Osteocyte (in vitro differentiated cells): Measurements from ENCODE around the gene NAIP. TPM values are rescaled to one million over a fixed set of nuclear protein-coding genes. Genes with fewer than 3 reads are reported as not detected.
"Not testable (repeated sequence)": the region's sequence is repeated elsewhere in the genome, so short reads cannot be mapped to it uniquely, and the experiment has no call there.

Experiments used
- DNase-seq: peaks from one replicate; pipeline ENCODE4 v3.0.0; 2021; ENCODE audit warnings: mixed read lengths; ENCODE audit not compliant: unreplicated experiment; ENCODE audit errors: extremely low spot score
- H3K27ac Mint-ChIP-seq: one replicate; pipeline ENCODE4 v1.8.0; 2021; ENCODE audit warnings: mild to moderate bottlenecking, mixed read lengths; ENCODE audit not compliant: unreplicated experiment
- H3K27me3 Mint-ChIP-seq: one replicate; pipeline ENCODE4 v1.8.0; 2021; ENCODE audit warnings: mixed read lengths; ENCODE audit not compliant: unreplicated experiment
- H3K36me3 Mint-ChIP-seq: one replicate; pipeline ENCODE4 v1.8.0; 2021; ENCODE audit warnings: mixed read lengths; ENCODE audit not compliant: unreplicated experiment
- H3K4me1 Mint-ChIP-seq: one replicate; pipeline ENCODE4 v1.8.0; 2021; ENCODE audit warnings: mixed read lengths; ENCODE audit not compliant: unreplicated experiment
- H3K4me3 Mint-ChIP-seq: one replicate; pipeline ENCODE4 v1.8.0; 2021; ENCODE audit warnings: mild to moderate bottlenecking, moderate library complexity, mixed read lengths; ENCODE audit not compliant: unreplicated experiment
- H3K9me3 Mint-ChIP-seq: one replicate; pipeline ENCODE4 v1.8.0; 2021; ENCODE audit warnings: mixed read lengths; ENCODE audit not compliant: unreplicated experiment
- long read RNA-seq: library from polyadenylated mRNA; unstranded; transcript quantifications from one replicate; pipeline ENCODE4 v2.0.0, GENCODE V29; 2021
- total RNA-seq: library from RNA; stranded (reverse); gene quantifications from 2 replicates; pipeline ENCODE4 v1.2.1, GENCODE V29; 2021

NAIP gene
- 10.9 and 11.3 TPM in 2 replicates for total RNA-seq
- long read RNA-seq, full-length matches to known transcripts: 3 of 5 reads
- long read RNA-seq, partial matches to known transcripts: 0 of 5 reads
- long read RNA-seq, other reads (novel, unspliced or antisense): 2 of 5 reads

GRCh38 chr5:71025289-71025953, at the start of gene NAIP:
Gene NAIP, minus strand, starts transcription at chr5:71025339. Its CDS starts 12,424 bp downstream, at chr5:71012915.
- H3K4me3 Mint-ChIP-seq: not testable (repeated sequence)

GRCh38 chr5:71067262-71067928, 42.3 kb upstream of the NAIP start, which contains the start of gene GTF2H2:
Gene GTF2H2, minus strand, starts transcription at chr5:71067676. Its CDS starts 4,913 bp downstream, at chr5:71062763.
- H3K4me3 Mint-ChIP-seq, H3K27me3 Mint-ChIP-seq, DNase-seq, H3K9me3 Mint-ChIP-seq, H3K4me1 Mint-ChIP-seq, H3K36me3 Mint-ChIP-seq, H3K27ac Mint-ChIP-seq: not testable (repeated sequence)

More at GRCh38 chr5:71025289-71025953, at the start of gene NAIP:
- H3K36me3 Mint-ChIP-seq, H3K4me1 Mint-ChIP-seq, H3K9me3 Mint-ChIP-seq, H3K27ac Mint-ChIP-seq, DNase-seq, H3K27me3 Mint-ChIP-seq: not testable (repeated sequence)

- not testable (repeated sequence) for H3K27ac Mint-ChIP-seq, DNase-seq, H3K4me1 Mint-ChIP-seq, H3K36me3 Mint-ChIP-seq, H3K9me3 Mint-ChIP-seq, H3K27me3 Mint-ChIP-seq, H3K4me3 Mint-ChIP-seq
Observed at GRCh38 chr5:71061322-71061721, 36.2 kb upstream of the NAIP start.

GRCh38 chr5:71059426-71059825, 34.3 kb upstream of the NAIP start:
- not testable (repeated sequence) for H3K4me1 Mint-ChIP-seq, H3K9me3 Mint-ChIP-seq, H3K4me3 Mint-ChIP-seq, H3K27ac Mint-ChIP-seq, H3K36me3 Mint-ChIP-seq, DNase-seq, H3K27me3 Mint-ChIP-seq

- not testable (repeated sequence) for H3K27me3 Mint-ChIP-seq, H3K9me3 Mint-ChIP-seq, H3K27ac Mint-ChIP-seq, H3K36me3 Mint-ChIP-seq, H3K4me1 Mint-ChIP-seq, H3K4me3 Mint-ChIP-seq, DNase-seq
Observed at GRCh38 chr5:71044808-71045207, 19.7 kb upstream of the NAIP start.

- H3K36me3 Mint-ChIP-seq, H3K4me1 Mint-ChIP-seq, H3K27ac Mint-ChIP-seq, DNase-seq, H3K4me3 Mint-ChIP-seq, H3K27me3 Mint-ChIP-seq, H3K9me3 Mint-ChIP-seq: not testable (repeated sequence)
Observed at GRCh38 chr5:71044128-71044527, 19.0 kb upstream of the NAIP start.

GRCh38 chr5:71031046-71031776, 6.1 kb upstream of the NAIP start:
- not testable (repeated sequence) for H3K27me3 Mint-ChIP-seq, H3K4me1 Mint-ChIP-seq, H3K4me3 Mint-ChIP-seq, H3K27ac Mint-ChIP-seq, H3K9me3 Mint-ChIP-seq, H3K36me3 Mint-ChIP-seq, DNase-seq

- not testable (repeated sequence) for H3K36me3 Mint-ChIP-seq, H3K27ac Mint-ChIP-seq, H3K4me3 Mint-ChIP-seq, H3K4me1 Mint-ChIP-seq, H3K9me3 Mint-ChIP-seq, H3K27me3 Mint-ChIP-seq, DNase-seq
Observed at GRCh38 chr5:71020643-71021042, 4.5 kb downstream of the NAIP start.

- not testable (repeated sequence) for H3K27ac Mint-ChIP-seq, H3K36me3 Mint-ChIP-seq, H3K27me3 Mint-ChIP-seq, H3K4me1 Mint-ChIP-seq, H3K4me3 Mint-ChIP-seq, H3K9me3 Mint-ChIP-seq, DNase-seq
Observed at GRCh38 chr5:71018376-71019005, 6.6 kb downstream of the NAIP start.
